Posterior vena cava (tissue), 2 donors: ENCODE data around the gene NFIA. TPM values are rescaled to one million over a fixed set of nuclear protein-coding genes. Genes with fewer than 3 reads are reported as not detected.
A peak's percentile ranks its signal among the peaks of the same experiment; 100 is the strongest.

Experiments
- DNase-seq: peaks from one replicate; pipeline ENCODE4 v3.0.0-alpha.2; 2020; ENCODE audit warnings: low spot score
- intact Hi-C, 2 donors: fragments of 100-400 bp; cut with DNase I; formaldehyde crosslinking; loops; one replicate each; pipeline versions ENCODE4 v1.14.1 to v1.14.2; 2022 to 2023
- total RNA-seq, 2 donors: library from RNA; stranded (reverse); fragmentation: NEBNext Ultra II Directional; extraction: Animal tissue kit (Norgen Biotek cat#: 25700); gene quantifications; one replicate each; pipeline ENCODE4 v1.2.1, GENCODE V29; 2021
- donor health status: DM: yes; HTN: yes; CAD: no.
- donor health status: DM: yes; HTN: yes; CAD: no.

The NFIA gene
- total RNA-seq, 2 donors from 2014 or later, result 117 to 183 TPM

DNA sequence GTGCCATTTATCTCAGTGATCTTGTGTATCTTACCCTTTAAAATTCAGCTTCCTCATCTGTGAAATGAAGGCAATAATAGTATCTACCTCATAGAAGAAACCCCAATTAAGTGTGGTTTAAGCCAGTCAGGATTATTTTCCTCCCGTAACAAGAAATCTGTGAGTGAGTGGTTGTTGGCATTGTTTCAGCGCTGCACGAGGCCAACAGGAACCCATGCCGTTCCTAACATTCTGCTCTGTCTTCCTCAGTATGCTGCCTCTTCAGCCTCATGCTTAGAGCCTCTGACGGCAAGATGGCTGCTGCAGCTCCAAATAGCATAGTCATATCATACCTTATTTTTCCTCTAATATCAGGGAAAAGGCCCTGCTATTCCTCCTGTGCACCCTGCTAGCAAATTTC, 352.9 kb downstream of the NFIA start:
- intact Hi-C loops, result loop anchor here (5.0 to 10.0 kb wide), 3 partner anchors 80 to 1373 kb away; no protein-coding TSS in a partner anchor
- DNase-seq, result no peak

GRCh38 chr1:61436016-61436415, 353.7 kb downstream of the NFIA start:
- intact Hi-C loops, result loop anchor here (5.0 to 10.0 kb wide), 3 partner anchors 81 to 1374 kb away; no protein-coding TSS in a partner anchor
- no peak for DNase-seq

GRCh38 chr1:61436491-61437120, 354.2 kb downstream of the NFIA start:
- DNase-seq, result no peak
- intact Hi-C loops, result loop anchor here (5.0 to 10.0 kb wide), 3 partner anchors 82 to 1374 kb away; no protein-coding TSS in a partner anchor

DNA sequence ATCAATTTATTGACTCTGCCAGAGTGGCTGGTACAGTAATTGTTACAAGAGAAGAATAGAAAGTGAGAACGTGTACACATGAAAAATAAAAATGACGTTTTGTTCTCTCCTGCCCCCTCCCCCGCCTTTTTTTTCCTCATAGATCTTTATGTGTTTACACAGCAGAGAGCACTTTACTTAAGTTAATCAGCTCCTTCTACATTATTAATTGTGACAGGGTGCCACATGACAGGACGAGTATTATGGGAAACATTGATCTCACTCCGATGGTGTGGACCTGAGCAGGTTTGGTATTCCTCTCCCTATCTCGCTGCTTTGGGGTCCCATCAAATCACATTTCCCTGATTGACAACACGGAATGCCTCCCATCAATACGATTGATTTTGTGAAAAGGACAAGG, 356.9 kb downstream of the NFIA start:
- no peak for DNase-seq
- intact Hi-C loops, result loop anchor here (5.0 to 10.0 kb wide), 3 partner anchors 84 to 1377 kb away; no protein-coding TSS in a partner anchor

- intact Hi-C loops, result no loop called here
- peak; percentile 82 for DNase-seq
Measured at GRCh38 chr1:61441723-61442262, 359.4 kb downstream of the NFIA start.

GRCh38 chr1:61442544-61442943, 360.2 kb downstream of the NFIA start:
- DNase-seq, result no peak
- intact Hi-C loops, result no loop called here

DNA sequence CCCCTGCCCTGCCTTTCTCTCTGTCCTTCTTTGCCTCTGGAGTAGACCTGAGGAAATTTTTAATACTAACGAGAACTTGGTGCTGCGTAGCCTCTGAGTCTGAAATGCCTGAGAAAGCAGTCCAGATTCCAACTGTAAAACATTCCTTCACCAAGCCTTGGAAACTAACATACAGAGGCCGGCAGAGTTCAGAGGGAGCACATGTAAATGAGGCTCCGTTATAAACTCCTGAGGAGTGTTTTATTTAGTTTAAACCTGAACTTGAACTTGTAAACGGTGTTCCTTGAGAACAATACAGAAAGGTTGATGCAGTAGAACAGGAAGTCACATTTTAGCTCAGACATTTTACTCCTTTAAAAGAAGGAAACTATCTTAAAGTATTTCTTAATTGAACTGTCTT, 361.9 kb downstream of the NFIA start:
- no peak for DNase-seq
- intact Hi-C loops, result no loop called here

- intact Hi-C loops, result no loop called here
- no peak for DNase-seq
Measured at GRCh38 chr1:61445269-61445825, 363.0 kb downstream of the NFIA start.

GRCh38 chr1:61446531-61446991, 364.2 kb downstream of the NFIA start:
- intact Hi-C loops, result no loop called here
- DNase-seq, result no peak

DNA sequence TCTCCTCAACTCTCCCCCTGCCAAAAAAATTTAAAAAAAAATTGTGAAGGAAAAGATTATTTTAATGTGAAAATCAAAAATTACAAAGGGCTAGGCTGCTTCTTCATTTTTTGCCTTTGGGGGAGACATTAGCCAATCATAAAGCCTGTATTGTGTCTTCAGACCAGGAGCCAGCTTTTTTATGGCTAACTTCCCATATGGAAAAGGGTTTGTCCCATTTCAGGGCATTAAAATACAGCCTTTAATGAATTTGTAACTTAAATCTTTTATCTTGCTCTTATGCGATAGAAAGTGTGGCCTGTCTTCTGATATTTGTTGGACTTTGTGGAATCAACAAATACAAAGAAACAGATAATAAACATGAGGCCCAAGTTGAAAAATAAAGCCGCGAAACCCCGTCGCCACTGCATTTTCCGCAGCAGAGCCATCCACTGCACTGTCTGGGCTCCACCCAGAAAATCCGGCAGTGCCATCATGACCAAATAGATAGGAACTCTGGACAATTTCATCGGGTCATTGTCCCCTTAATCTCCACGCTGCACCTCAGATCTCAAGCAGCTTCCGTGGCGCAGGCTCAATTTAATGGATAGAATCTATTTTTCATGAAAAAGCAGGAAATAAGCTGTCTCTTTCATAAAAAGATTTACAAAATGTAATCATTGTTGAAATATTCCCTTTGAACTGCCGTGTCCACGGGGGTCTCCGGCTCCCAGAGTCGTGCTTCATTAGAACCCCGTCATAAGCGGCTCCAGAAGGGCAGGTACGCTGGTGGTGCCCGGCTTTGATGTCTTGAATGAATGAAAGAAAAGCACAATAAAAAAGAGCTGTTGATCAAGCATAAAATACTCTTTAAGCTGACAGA, 365.0 kb downstream of the NFIA start:
- no peak for DNase-seq
- intact Hi-C loops, result no loop called here

GRCh38 chr1:61447968-61448430, 365.6 kb downstream of the NFIA start:
- intact Hi-C loops, result no loop called here
- no peak for DNase-seq

- DNase-seq, result peak; percentile 91
- intact Hi-C loops, result no loop called here
Measured at GRCh38 chr1:61448914-61449313, 366.6 kb downstream of the NFIA start.

- DNase-seq, result no peak
- intact Hi-C loops, result no loop called here
Measured at GRCh38 chr1:61449410-61449809, 367.0 kb downstream of the NFIA start.

DNA sequence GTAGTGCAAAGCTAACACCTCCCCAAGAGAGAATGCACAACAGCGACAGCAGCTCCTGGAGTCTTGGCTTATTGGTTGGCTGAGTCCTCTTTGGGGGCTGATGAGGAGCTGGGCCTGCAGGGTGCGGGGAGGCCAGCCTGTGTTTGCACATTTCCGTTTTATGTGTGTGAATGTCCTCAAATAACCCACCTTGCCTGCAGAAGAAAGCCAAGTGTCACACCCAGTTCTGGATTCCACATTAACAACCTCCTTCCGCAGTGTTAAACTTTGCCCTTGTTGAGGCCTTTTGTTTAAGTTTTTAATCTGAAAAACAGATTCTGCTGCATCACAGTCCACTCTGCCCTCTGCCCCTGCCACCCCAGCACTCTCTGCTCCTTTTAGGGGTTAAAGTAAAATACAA, 368.1 kb downstream of the NFIA start:
- DNase-seq, result peak; percentile 81
- intact Hi-C loops, result loop anchor here (5.0 to 10.0 kb wide), 5 partner anchors 113 to 1476 kb away; no protein-coding TSS in a partner anchor

- DNase-seq, result no peak
- intact Hi-C loops, result loop anchor here (5.0 to 10.0 kb wide), 5 partner anchors 114 to 1476 kb away; no protein-coding TSS in a partner anchor
Measured at GRCh38 chr1:61450872-61451571, 368.7 kb downstream of the NFIA start.

DNA sequence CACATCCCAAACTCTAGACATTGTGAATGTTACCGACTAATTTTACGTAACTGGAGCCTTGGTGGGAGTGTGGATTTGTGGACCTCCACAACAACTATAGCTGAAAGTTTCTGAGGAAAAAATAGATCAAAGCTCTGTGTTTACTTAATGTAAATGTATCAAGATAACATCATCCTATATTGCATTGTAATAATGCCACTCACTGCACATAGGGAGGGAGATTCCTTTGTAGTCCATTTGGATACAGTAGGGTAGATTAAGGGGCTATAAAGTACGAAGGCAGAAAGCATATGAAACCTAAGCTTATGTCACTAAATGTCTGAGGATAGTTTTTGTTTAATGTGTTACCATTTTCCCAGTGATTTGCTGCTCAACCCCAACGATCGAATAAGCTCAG, 369.2 kb downstream of the NFIA start:
- intact Hi-C loops, result loop anchor here (5.0 to 10.0 kb wide), 5 partner anchors 114 to 1477 kb away; no protein-coding TSS in a partner anchor
- no peak for DNase-seq

- intact Hi-C loops, result loop anchor here (5.0 to 10.0 kb wide), 5 partner anchors 115 to 1478 kb away; no protein-coding TSS in a partner anchor
- DNase-seq, result no peak
Measured at GRCh38 chr1:61452176-61453035, 370.0 kb downstream of the NFIA start.
